WI38 (cell line): ENCODE data around the gene EPGN.

Source experiments
- H3K4me3 ChIP-seq: 2 replicates; pipeline ENCODE4 v1.5.1; 2011; ENCODE audit warnings: low read depth, mild to moderate bottlenecking, control low read depth, low read length
- TF ChIP-seq, protein P1 (sequence below): IDR thresholded peaks from 2 replicates; pipeline ENCODE4 v1.5.1; 2012; ENCODE audit warnings: low read depth, mild to moderate bottlenecking, control low read depth, low read length

EPGN gene

GRCh38 chr4:74357965-74358364, 49.7 kb downstream of the EPGN start:
- no peak overlapping the region for H3K4me3 ChIP-seq
- TF ChIP-seq, protein P1, sequence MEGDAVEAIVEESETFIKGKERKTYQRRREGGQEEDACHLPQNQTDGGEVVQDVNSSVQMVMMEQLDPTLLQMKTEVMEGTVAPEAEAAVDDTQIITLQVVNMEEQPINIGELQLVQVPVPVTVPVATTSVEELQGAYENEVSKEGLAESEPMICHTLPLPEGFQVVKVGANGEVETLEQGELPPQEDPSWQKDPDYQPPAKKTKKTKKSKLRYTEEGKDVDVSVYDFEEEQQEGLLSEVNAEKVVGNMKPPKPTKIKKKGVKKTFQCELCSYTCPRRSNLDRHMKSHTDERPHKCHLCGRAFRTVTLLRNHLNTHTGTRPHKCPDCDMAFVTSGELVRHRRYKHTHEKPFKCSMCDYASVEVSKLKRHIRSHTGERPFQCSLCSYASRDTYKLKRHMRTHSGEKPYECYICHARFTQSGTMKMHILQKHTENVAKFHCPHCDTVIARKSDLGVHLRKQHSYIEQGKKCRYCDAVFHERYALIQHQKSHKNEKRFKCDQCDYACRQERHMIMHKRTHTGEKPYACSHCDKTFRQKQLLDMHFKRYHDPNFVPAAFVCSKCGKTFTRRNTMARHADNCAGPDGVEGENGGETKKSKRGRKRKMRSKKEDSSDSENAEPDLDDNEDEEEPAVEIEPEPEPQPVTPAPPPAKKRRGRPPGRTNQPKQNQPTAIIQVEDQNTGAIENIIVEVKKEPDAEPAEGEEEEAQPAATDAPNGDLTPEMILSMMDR: no peak

- TF ChIP-seq, protein P1: no peak
- H3K4me3 ChIP-seq: no peak overlapping the region
Measured at GRCh38 chr4:74361671-74362070, 53.4 kb downstream of the EPGN start.

- TF ChIP-seq, protein P1: no peak
- no peak overlapping the region for H3K4me3 ChIP-seq
Measured at GRCh38 chr4:74362347-74362746, 54.1 kb downstream of the EPGN start.

DNA sequence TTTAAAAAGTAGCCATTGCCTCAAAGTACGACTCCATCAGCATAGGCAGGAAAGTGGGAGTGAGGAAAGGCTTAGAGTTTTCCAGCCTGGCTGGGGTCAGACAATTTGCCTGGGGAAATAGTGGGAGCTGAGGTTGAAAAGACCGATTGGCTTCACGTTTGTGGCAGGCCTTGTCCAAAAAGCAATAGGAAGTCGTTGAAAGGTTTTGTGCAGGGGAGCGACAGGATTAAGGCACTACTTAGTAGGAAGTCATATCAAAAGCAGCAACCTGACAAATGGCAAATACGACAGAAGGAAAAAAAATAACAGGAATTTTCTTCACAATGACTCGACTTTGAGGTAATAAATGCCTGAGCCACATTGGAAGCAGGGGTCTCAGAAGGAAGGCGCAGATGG, 56.0 kb downstream of the EPGN start:
- no peak overlapping the region; the same call in 1 of the 2 replicates for H3K4me3 ChIP-seq
- TF ChIP-seq, protein P1: no peak

GRCh38 chr4:74364652-74365491, 56.6 kb downstream of the EPGN start, which contains the start of gene EREG:
TSS of gene EREG (plus strand) at chr4:74365145. CDS start at chr4:74365309, 164 bp downstream.
- TF ChIP-seq, protein P1: no peak
- H3K4me3 ChIP-seq: peak within 1 kb of the TSS; percentile 64

- peak overlapping the region; percentile 64 for H3K4me3 ChIP-seq
- TF ChIP-seq, protein P1: no peak
Measured at GRCh38 chr4:74365761-74366160, 57.5 kb downstream of the EPGN start.
